ENCODE measurements around the gene EIPR1. TPM values are rescaled to one million over a fixed set of nuclear protein-coding genes. Genes with fewer than 3 reads are reported as not detected.
"Not testable (repeated sequence)": the region's sequence is repeated elsewhere in the genome, so short reads cannot be mapped to it uniquely, and the experiment has no call there.

Gene EIPR1
- total and polyA plus RNA-seq, 5 experiments from 2014 or later = 26.8 to 42.2 (median 38.1) TPM

DNA sequence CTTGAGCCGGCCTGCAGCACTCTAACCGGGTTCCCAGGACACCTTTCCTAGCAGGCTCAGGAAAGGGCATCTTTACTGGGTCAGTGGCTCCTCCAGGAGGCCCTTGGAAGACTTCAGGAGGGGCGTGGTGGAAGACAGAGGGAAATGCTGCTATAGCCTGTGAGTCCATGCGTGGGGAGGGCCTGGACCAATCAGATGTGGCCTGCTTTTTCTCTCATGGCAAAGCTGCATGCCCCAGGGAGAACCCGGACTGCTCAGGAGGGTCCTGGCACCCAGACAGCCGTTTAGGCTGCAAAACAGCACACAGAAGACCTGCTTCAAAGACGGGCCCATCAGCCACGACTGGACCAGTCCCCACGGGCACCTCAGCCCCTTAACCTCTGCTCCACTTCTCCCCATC is 84.4 kb downstream of the EIPR1 start:
- ATAC-seq = no peak
- Mint-ChIP-seq H3K36me3 (peaks cover 0 to 19% (median 3%) of the 10 kb centered on the region in 3 donors), H3K27ac (peak overlapping the region in 1 of 10 donors; percentile 15), H3K27me3 (no peaks in the 10 kb centered on the region), H3K4me3 (no peak overlapping the region), H3K9me3 (no peaks in the 10 kb centered on the region), H3K4me1 (peaks cover 2 to 17% (median 12%) of the 10 kb centered on the region in 4 donors)
- POLR2A ChIA-PET = interaction anchor here (1.0 kb wide), 1 partner anchor 680 kb away, joined by 3 read pairs; no protein-coding TSS in a partner anchor
- no peak for DNase-seq

GRCh38 chr2:3292416-3292815 is 85.2 kb downstream of the EIPR1 start:
- DNase-seq = no peak
- H3K27ac Mint-ChIP-seq = peak overlapping the region in 3 of 10 donors; percentile 11 to 45 (median 43)

DNA sequence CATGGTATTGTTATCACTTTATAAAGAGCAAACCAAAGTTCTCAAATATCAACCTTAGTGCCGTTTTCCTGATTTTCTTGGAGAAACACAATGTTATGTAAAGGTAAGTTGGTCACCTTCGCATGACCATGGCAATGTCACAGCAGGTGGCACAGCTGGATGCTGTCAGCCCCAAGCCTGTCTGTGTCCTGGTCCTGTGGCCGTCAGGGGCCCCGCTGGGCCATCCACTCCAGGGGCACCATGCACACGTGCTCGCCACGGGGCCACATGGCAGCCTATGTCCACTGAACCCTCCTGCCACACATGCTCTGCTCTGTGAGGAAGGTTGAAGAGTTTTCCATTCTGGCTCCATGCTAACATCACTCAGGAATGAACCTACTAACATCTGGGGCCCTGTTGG is 85.9 kb downstream of the EIPR1 start:
- H3K4me1 Mint-ChIP-seq = peaks cover 2 to 25% (median 15%) of the 10 kb centered on the region in 4 donors
- POLR2A ChIA-PET = no interaction called here
- H3K4me3 Mint-ChIP-seq = no peak overlapping the region
- DNase-seq (no peak), ATAC-seq (no peak)
- H3K27ac Mint-ChIP-seq = peak overlapping the region in 1 of 10 donors; percentile 43
- peaks cover 0 to 20% (median 5%) of the 10 kb centered on the region in 3 donors for H3K36me3 Mint-ChIP-seq
- H3K9me3 Mint-ChIP-seq = peaks cover 0 to 10% (median 0%) of the 10 kb centered on the region in 9 donors
- no peaks in the 10 kb centered on the region for H3K27me3 Mint-ChIP-seq

More at GRCh38 chr2:3292416-3292815, 85.2 kb downstream of the EIPR1 start:
- Mint-ChIP-seq H3K4me1 (peaks cover 2 to 18% (median 12%) of the 10 kb centered on the region in 4 donors), H3K9me3 (peaks cover 0 to 3% (median 0%) of the 10 kb centered on the region in 9 donors), H3K4me3 (no peak overlapping the region), H3K27me3 (no peaks in the 10 kb centered on the region), H3K36me3 (peaks cover 0 to 17% (median 4%) of the 10 kb centered on the region in 3 donors)
- POLR2A ChIA-PET = no interaction called here
- ATAC-seq = no peak

- no peak overlapping the region for H3K27ac Mint-ChIP-seq
- peaks cover 0 to 20% (median 5%) of the 10 kb centered on the region in 3 donors for H3K36me3 Mint-ChIP-seq
- DNase-seq (no peak), ATAC-seq (no peak)
- H3K4me1 Mint-ChIP-seq = peaks cover 2 to 30% (median 15%) of the 10 kb centered on the region in 4 donors
- peaks cover 0 to 11% (median 0%) of the 10 kb centered on the region in 9 donors for H3K9me3 Mint-ChIP-seq
- POLR2A ChIA-PET = no interaction called here
- no peak overlapping the region for H3K4me3 Mint-ChIP-seq
- H3K27me3 Mint-ChIP-seq = no peaks in the 10 kb centered on the region
Measured at GRCh38 chr2:3291113-3291512, 86.5 kb downstream of the EIPR1 start.

DNA sequence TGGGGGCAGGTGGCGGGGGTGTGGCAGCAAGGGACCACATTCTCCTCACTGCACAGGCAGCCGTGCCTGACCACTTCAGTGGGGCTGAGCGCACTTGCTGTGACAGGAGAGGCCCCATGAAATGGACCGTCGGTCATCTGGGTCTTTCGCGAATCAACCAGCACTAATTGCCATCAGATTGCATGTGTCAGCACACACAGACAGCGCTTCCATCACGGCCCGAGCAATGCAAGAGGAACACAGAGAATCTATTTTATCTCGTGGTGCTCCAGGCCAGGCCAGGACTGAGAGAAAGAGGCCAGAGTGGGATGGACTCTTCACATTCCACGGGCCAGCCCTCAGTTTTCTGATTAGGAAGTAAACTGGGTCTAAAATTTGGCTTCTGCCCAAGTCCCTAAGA is 87.0 kb downstream of the EIPR1 start:
- POLR2A ChIA-PET = no interaction called here
- H3K27ac Mint-ChIP-seq = no peak overlapping the region
- H3K4me3 Mint-ChIP-seq = no peak overlapping the region
- no peak for ATAC-seq
- no peak for DNase-seq
- H3K36me3 Mint-ChIP-seq = peaks cover 0 to 20% (median 5%) of the 10 kb centered on the region in 3 donors
- peaks cover 0 to 11% (median 0%) of the 10 kb centered on the region in 9 donors for H3K9me3 Mint-ChIP-seq
- H3K27me3 Mint-ChIP-seq = no peaks in the 10 kb centered on the region
- H3K4me1 Mint-ChIP-seq = peaks cover 2 to 30% (median 15%) of the 10 kb centered on the region in 4 donors

GRCh38 chr2:3289971-3290370 is 87.6 kb downstream of the EIPR1 start:
- Mint-ChIP-seq H3K36me3 (peaks cover 0 to 20% (median 5%) of the 10 kb centered on the region in 3 donors), H3K4me1 (peaks cover 2 to 30% (median 15%) of the 10 kb centered on the region in 4 donors), H3K9me3 (peaks cover 0 to 11% (median 0%) of the 10 kb centered on the region in 9 donors), H3K4me3 (no peak overlapping the region), H3K27me3 (no peaks in the 10 kb centered on the region), H3K27ac (peak overlapping the region in 3 of 10 donors; percentile 13 to 46 (median 40))
- ATAC-seq (no peak), DNase-seq (no peak)
- POLR2A ChIA-PET = no interaction called here

DNA sequence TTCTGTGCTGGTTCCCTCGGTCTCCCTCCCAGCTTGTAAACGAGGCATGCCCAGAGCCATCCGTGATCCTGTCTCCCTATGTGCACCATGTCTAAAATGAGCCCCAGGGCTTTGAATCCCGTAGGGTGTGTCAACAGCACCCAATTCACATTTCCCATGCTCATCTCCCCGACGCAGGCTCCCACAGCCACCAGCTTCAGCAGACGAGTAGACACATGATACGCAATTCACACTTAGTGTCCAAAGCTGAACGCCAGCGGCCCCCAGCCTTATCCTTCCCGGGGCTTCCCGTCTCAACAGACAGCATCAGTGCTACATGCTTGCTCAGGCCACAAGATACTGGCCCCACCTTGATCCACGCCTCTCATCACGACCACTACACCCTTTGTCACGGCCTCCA is 88.1 kb downstream of the EIPR1 start:
- Mint-ChIP-seq H3K4me3 (no peak overlapping the region), H3K36me3 (peaks cover 0 to 20% (median 9%) of the 10 kb centered on the region in 3 donors), H3K9me3 (peaks cover 0 to 11% (median 0%) of the 10 kb centered on the region in 9 donors), H3K27me3 (no peaks in the 10 kb centered on the region), H3K4me1 (peaks cover 3 to 33% (median 16%) of the 10 kb centered on the region in 4 donors), H3K27ac (peak overlapping the region in 3 of 10 donors; percentile 40 to 46 (median 43))
- ATAC-seq = no peak
- DNase-seq = no peak
- POLR2A ChIA-PET = no interaction called here

- ATAC-seq (no peak), DNase-seq (no peak)
- Mint-ChIP-seq H3K4me1 (peaks cover 3 to 36% (median 17%) of the 10 kb centered on the region in 4 donors), H3K9me3 (peaks cover 0 to 11% (median 0%) of the 10 kb centered on the region in 9 donors), H3K4me3 (no peak overlapping the region), H3K27ac (peak overlapping the region in 2 of 10 donors; percentile 12 to 46), H3K27me3 (no peaks in the 10 kb centered on the region), H3K36me3 (peaks cover 0 to 20% (median 10%) of the 10 kb centered on the region in 3 donors)
- POLR2A ChIA-PET = no interaction called here
Measured at GRCh38 chr2:3289171-3289515, 88.5 kb downstream of the EIPR1 start.

GRCh38 chr2:3288470-3289170 is 89.0 kb downstream of the EIPR1 start:
- Mint-ChIP-seq H3K36me3 (peaks cover 0 to 20% (median 10%) of the 10 kb centered on the region in 3 donors), H3K4me3 (no peak overlapping the region), H3K27ac (peak overlapping the region in 2 of 10 donors; percentile 12 to 59), H3K9me3 (peaks cover 0 to 11% (median 0%) of the 10 kb centered on the region in 9 donors), H3K4me1 (peaks cover 3 to 36% (median 17%) of the 10 kb centered on the region in 4 donors), H3K27me3 (no peaks in the 10 kb centered on the region)
- DNase-seq = no peak
- ATAC-seq = no peak
- POLR2A ChIA-PET = no interaction called here

DNA sequence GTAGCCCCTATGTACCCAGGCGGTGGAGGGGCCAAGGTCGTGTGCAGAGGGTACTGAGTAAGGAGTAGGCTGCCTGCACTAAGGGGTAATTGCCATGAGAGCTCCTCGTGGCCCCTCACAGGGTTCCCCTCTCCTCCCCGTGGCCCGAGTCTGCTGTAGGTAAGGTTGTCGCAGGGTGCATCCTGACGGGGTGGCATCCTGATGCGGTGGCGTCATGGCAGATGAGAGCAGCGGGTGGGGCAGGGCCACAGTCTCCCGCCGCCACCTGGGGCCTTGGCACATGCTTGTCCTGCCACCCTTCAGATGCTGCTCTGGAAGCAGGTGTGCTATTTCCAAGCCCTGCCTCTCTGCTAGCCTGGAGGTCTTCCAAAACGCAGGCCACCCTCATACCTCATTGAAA is 89.7 kb downstream of the EIPR1 start:
- Mint-ChIP-seq H3K4me1 (peaks cover 3 to 36% (median 17%) of the 10 kb centered on the region in 4 donors), H3K27me3 (no peaks in the 10 kb centered on the region), H3K9me3 (peaks cover 0 to 11% (median 0%) of the 10 kb centered on the region in 9 donors), H3K27ac (peak overlapping the region in 1 of 10 donors; percentile 59), H3K36me3 (peaks cover 0 to 20% (median 10%) of the 10 kb centered on the region in 3 donors), H3K4me3 (no peak overlapping the region)
- DNase-seq = no peak
- POLR2A ChIA-PET = no interaction called here
- no peak for ATAC-seq

DNA sequence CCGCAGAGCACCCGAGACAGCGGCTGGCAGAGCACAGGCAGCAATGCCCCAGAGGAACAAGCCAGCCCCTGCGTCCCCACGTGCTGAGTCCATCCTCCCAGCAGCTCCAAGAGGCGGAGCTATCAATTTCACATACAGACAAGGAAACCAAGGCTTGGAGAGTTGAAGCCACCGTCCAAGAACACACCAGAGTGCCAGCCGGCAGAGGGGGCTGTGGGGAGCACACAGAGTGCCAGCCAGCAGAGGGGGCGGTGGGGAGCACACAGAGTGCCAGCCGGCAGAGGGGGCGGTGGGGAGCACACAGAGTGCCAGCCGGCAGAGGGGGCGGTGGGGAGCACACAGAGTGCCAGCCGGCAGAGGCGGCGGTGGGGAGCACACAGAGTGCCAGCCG is 91.0 kb downstream of the EIPR1 start:
- peaks cover 0 to 20% (median 13%) of the 10 kb centered on the region in 3 donors for H3K36me3 Mint-ChIP-seq
- H3K4me3 Mint-ChIP-seq, H3K27me3 Mint-ChIP-seq, ATAC-seq, H3K27ac Mint-ChIP-seq, DNase-seq, POLR2A ChIA-PET: not testable (repeated sequence)
- H3K4me1 Mint-ChIP-seq = peaks cover 2 to 29% (median 14%) of the 10 kb centered on the region in 4 donors
- peaks cover 0 to 11% (median 0%) of the 10 kb centered on the region in 9 donors for H3K9me3 Mint-ChIP-seq

- Mint-ChIP-seq H3K27me3 (no peaks in the 10 kb centered on the region), H3K36me3 (peaks cover 0 to 25% (median 19%) of the 10 kb centered on the region in 3 donors), H3K4me1 (peaks cover 2 to 29% (median 13%) of the 10 kb centered on the region in 4 donors), H3K9me3 (peaks cover 0 to 11% (median 0%) of the 10 kb centered on the region in 9 donors), H3K27ac (peak overlapping the region in 1 of 10 donors; percentile 8), H3K4me3 (no peak overlapping the region)
- POLR2A ChIA-PET = no interaction called here
- no peak for ATAC-seq
- DNase-seq = no peak
Measured at GRCh38 chr2:3285901-3286645, 91.5 kb downstream of the EIPR1 start.
